RPMI7951 (cell line): ENCODE results near the gene FAM227B. TPM values are rescaled to one million over a fixed set of nuclear protein-coding genes. Genes with fewer than 3 reads are reported as not detected.
"Not testable (repeated sequence)": the region's sequence is repeated elsewhere in the genome, so short reads cannot be mapped to it uniquely, and the experiment has no call there.

Source experiments
- DNase-seq: peaks from one replicate; pipeline ENCODE4 v3.0.0-alpha.2; 2012; ENCODE audit warnings: low read depth
- total RNA-seq: library from RNA; depleted of rRNA; stranded (reverse); fragments of >200 nt; shearing (Covaris generic); gene quantifications from 2 replicates; pipeline ENCODE4 v1.2.3, GENCODE V29; 2014

FAM227B gene
- total RNA-seq, 1 experiment from 2014 or later = 6.4 TPM

GRCh38 chr15:49612240-49612639 lies 8.4 kb downstream of the FAM227B start:
- not testable (repeated sequence) for DNase-seq

GRCh38 chr15:49610157-49610918 lies 10.3 kb downstream of the FAM227B start:
- DNase-seq = no peak

- DNase-seq = peak; percentile 15
These were observed 14.0 kb downstream of the FAM227B start for GRCh38 chr15:49606594-49606993.

GRCh38 chr15:49605588-49605987 lies 15.0 kb downstream of the FAM227B start:
- DNase-seq = no peak

GRCh38 chr15:49604625-49605409 lies 15.8 kb downstream of the FAM227B start:
- DNase-seq = no peak

GRCh38 chr15:49592829-49593316 lies 27.7 kb downstream of the FAM227B start:
- DNase-seq = not testable (repeated sequence)

GRCh38 chr15:49589030-49589429 lies 31.6 kb downstream of the FAM227B start:
- DNase-seq = peak; percentile 8

- DNase-seq = no peak
These were observed 47.2 kb downstream of the FAM227B start for GRCh38 chr15:49573421-49573820.

- DNase-seq = no peak
These were observed 49.9 kb downstream of the FAM227B start for GRCh38 chr15:49570672-49571071.

GRCh38 chr15:49570174-49570573 lies 50.4 kb downstream of the FAM227B start:
- DNase-seq = no peak

GRCh38 chr15:49560045-49560444 lies 60.6 kb downstream of the FAM227B start:
- no peak for DNase-seq

- no peak for DNase-seq
These were observed 61.7 kb downstream of the FAM227B start for GRCh38 chr15:49558929-49559328.

- DNase-seq = no peak
These were observed 64.2 kb downstream of the FAM227B start for GRCh38 chr15:49556437-49556836.

GRCh38 chr15:49550342-49550741 lies 70.3 kb downstream of the FAM227B start:
- not testable (repeated sequence) for DNase-seq

GRCh38 chr15:49538520-49538919 lies 82.1 kb downstream of the FAM227B start:
- DNase-seq = no peak

- peak; percentile 2 for DNase-seq
These were observed 90.5 kb downstream of the FAM227B start for GRCh38 chr15:49530092-49530491.

- no peak for DNase-seq
These were observed 92.3 kb downstream of the FAM227B start for GRCh38 chr15:49528289-49528688.

- peak; percentile 3 for DNase-seq
These were observed 98.8 kb downstream of the FAM227B start for GRCh38 chr15:49521802-49522201.

- not testable (repeated sequence) for DNase-seq
These were observed 107.9 kb downstream of the FAM227B start for GRCh38 chr15:49512739-49513138.

- no peak for DNase-seq
These were observed 113.4 kb downstream of the FAM227B start for GRCh38 chr15:49507261-49507660.

GRCh38 chr15:49506341-49506740 lies 114.3 kb downstream of the FAM227B start:
- no peak for DNase-seq

GRCh38 chr15:49501586-49501985 lies 119.0 kb downstream of the FAM227B start:
- no peak for DNase-seq
